ENCODE data around the gene LEMD2. TPM values are rescaled to one million over a fixed set of nuclear protein-coding genes. Genes with fewer than 3 reads are reported as not detected.
A peak's percentile ranks its signal among the peaks of the same experiment; 100 is the strongest.

LEMD2 gene
- total and polyA plus RNA-seq, 12 donors = 32.4 to 121 (median 60.0) TPM

DNA sequence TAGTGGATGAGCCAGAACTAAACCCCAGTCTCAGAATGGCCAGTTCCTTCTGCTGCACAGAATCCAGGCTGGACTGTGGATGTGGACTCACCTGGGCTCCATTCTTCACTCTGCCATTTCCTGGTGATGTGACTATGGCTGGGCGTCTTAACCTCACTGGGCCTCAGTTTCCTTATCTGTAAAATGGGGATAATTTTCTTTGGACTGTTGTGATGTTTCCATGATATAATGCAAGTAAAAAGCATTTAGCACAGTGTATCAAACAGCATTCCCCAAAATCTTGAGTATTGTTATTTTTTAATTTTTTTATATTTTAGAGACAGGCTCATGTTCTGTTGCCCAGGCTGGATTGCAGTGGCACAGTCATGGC lies 36.3 kb downstream of the LEMD2 start:
- no peak overlapping the region for H3K4me3 ChIP-seq
- no peak overlapping the region for H3K27ac ChIP-seq
- no peak for TF ChIP-seq POLR2A (IDR thresholded peaks at IDR 0.05)
- TF ChIP-seq, protein P1, sequence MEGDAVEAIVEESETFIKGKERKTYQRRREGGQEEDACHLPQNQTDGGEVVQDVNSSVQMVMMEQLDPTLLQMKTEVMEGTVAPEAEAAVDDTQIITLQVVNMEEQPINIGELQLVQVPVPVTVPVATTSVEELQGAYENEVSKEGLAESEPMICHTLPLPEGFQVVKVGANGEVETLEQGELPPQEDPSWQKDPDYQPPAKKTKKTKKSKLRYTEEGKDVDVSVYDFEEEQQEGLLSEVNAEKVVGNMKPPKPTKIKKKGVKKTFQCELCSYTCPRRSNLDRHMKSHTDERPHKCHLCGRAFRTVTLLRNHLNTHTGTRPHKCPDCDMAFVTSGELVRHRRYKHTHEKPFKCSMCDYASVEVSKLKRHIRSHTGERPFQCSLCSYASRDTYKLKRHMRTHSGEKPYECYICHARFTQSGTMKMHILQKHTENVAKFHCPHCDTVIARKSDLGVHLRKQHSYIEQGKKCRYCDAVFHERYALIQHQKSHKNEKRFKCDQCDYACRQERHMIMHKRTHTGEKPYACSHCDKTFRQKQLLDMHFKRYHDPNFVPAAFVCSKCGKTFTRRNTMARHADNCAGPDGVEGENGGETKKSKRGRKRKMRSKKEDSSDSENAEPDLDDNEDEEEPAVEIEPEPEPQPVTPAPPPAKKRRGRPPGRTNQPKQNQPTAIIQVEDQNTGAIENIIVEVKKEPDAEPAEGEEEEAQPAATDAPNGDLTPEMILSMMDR (IDR thresholded peaks at IDR 0.05) = no peak
- WGBS, 4 donors = 91 to 100% (median 100%) methylated on average over 1 of the region's 1 CpG
- no peaks in the 10 kb centered on the region for H3K4me1 ChIP-seq (replicated peaks in 1 of 2)
- intact Hi-C loops (cut with DNase I) = no loop called here
- no peaks in the 10 kb centered on the region for H3K36me3 ChIP-seq (replicated peaks in 1 of 2)
- no peaks in the 10 kb centered on the region for H3K9me3 ChIP-seq (replicated peaks in 1 of 3)
- DNase-seq = no peak
- no peaks in the 10 kb centered on the region for H3K27me3 ChIP-seq

DNA sequence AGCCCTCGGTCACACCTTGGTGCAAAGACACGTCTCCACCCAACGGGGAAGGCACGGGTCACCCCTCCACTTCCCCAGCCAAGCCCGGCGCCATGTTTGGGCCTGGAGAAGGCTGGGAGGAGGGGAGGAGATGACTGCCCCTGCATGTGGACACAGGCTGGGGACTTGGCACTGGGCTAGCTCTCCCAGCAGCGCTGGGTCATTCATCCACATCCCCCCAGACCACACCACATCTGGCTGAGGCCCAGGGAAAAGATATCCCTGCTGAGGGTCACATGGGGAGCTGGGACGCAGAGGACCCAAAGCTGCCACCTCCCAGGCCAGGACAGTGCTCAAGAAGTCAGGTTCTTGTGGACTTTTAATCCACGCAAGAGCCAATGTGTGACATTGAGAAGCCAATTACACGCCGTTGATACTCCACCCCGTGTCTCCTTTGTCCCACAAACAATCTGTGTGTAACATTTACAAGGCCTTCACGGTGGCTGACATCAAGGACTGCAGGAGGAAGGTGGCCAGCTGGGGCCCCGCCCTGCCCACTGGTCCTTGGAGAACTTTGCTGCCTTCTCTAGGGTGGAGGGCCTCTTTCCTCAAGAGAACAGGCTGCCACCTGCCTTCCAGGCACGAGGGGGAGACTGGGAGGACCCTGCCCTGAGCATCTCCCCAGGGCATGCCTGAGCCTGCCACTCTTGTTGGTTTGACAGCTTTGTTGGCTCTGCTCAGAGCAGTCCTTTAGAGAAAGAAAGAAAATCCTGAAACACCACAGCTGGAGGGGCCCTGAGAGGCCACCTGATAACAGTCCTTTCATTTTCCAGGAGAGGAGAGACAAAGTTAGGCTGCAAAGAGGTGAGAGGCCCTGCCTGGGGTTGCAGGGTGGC lies 36.9 kb downstream of the LEMD2 start:
- DNase-seq = no peak
- Histone ChIP-seq H3K27me3 (no peaks in the 10 kb centered on the region), H3K9me3 (replicated peaks in 1 of 3) (no peaks in the 10 kb centered on the region), H3K27ac (peak overlapping the region in 1 of 5 donors; percentile 58), H3K4me1 (replicated peaks in 1 of 2) (no peaks in the 10 kb centered on the region), H3K36me3 (replicated peaks in 1 of 2) (no peaks in the 10 kb centered on the region), H3K4me3 (no peak overlapping the region)
- 67 to 93% (median 77%) methylated on average over 10 to 15 of the region's 15 CpGs for WGBS, 4 donors
- intact Hi-C loops (cut with DNase I) = no loop called here
- TF ChIP-seq, protein P1 (IDR thresholded peaks at IDR 0.05) = no peak
- TF ChIP-seq POLR2A (IDR thresholded peaks at IDR 0.05) = no peak

DNA sequence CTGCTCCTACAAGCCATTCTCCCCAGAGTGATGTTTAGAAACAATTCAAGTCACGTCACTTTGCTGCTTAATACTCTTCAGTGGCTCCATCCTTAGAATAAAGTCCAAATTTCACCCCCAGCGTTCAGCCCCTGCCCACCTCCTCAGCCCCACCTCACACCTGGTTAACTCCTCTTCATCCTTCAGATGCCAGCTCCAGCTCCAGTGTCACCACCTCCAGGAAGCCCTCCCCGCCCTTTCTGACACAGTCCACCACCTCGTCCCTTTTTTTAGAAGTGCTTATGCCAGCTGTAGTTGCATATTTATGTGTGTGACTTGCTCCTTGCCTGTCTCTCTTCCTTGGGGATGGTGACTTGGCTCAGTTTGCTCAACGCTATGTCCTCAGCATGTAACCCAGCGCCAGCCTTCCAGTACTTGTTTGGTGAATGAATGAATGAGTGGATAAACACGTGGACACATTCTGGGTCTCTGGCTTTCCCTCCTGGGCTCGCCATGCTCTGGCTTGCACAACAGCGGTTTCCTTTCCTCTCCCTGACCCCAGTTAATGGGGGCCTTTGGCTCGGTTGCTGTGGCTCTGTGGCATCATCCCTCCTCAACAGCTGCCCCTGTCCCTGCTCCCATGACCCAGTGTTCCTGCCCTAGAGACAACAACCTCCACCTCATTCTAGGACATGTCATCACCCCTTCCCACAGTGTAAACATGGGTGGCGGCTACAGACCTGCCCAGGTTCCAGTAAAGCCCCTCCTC lies 38.5 kb downstream of the LEMD2 start:
- TF ChIP-seq, protein P1 (IDR thresholded peaks at IDR 0.05) = no peak
- TF ChIP-seq POLR2A (IDR thresholded peaks at IDR 0.05) = no peak
- Histone ChIP-seq H3K4me3 (no peak overlapping the region), H3K4me1 (replicated peaks in 1 of 2) (no peaks in the 10 kb centered on the region), H3K9me3 (replicated peaks in 1 of 3) (no peaks in the 10 kb centered on the region), H3K27me3 (no peaks in the 10 kb centered on the region), H3K27ac (peak overlapping the region in 2 of 5 donors; percentile 21 to 74), H3K36me3 (replicated peaks in 1 of 2) (no peaks in the 10 kb centered on the region)
- peak in 1 of 7 donors; percentile 37 for DNase-seq
- intact Hi-C loops (cut with DNase I) = no loop called here
- 49 to 77% (median 53%) methylated on average over 11 of the region's 11 CpGs for WGBS, 4 donors

DNA sequence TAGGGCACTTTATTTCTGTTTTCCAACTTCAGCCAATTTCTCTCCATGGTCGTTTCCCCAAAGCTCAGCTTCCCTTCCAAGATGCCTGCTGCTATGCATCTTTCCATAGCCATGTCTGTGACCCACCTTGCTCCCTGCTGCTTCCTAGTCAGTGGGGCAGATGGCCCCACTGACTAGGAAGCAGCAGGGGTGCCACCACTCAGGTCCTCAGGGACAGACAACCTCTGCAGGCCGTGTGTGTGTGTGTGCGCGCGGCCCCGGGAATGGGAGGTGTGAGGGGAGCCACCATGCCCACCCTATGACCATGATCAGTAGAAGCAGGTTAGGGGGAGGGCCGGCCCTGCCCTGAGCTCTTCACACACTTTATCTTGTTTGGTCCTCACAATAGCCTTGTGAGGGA lies 39.5 kb downstream of the LEMD2 start:
- H3K4me3 ChIP-seq = no peak overlapping the region
- no peak for TF ChIP-seq POLR2A (IDR thresholded peaks at IDR 0.05)
- TF ChIP-seq, protein P1 (IDR thresholded peaks at IDR 0.05) = no peak
- 61 to 89% (median 85%) methylated on average over 2 to 7 of the region's 7 CpGs for WGBS, 4 donors
- H3K27ac ChIP-seq = no peak overlapping the region
- no peaks in the 10 kb centered on the region for H3K36me3 ChIP-seq (replicated peaks in 1 of 2)
- H3K4me1 ChIP-seq (replicated peaks in 1 of 2) = peaks cover 0 to 4% of the 10 kb centered on the region in 2 donors
- H3K27me3 ChIP-seq = no peaks in the 10 kb centered on the region
- H3K9me3 ChIP-seq (replicated peaks in 1 of 3) = no peaks in the 10 kb centered on the region
- DNase-seq = no peak
- intact Hi-C loops (cut with DNase I) = no loop called here
